GM15510 (cell line): ENCODE data around the gene FBXO5.

ENCODE experiments used
- POLR2A ChIP-seq: IDR thresholded peaks from 3 replicates; pipeline ENCODE4 v1.6.1; 2011; ENCODE audit warnings: borderline replicate concordance; ENCODE audit not compliant: insufficient read length; ENCODE audit errors: extremely low read depth

Gene FBXO5

DNA sequence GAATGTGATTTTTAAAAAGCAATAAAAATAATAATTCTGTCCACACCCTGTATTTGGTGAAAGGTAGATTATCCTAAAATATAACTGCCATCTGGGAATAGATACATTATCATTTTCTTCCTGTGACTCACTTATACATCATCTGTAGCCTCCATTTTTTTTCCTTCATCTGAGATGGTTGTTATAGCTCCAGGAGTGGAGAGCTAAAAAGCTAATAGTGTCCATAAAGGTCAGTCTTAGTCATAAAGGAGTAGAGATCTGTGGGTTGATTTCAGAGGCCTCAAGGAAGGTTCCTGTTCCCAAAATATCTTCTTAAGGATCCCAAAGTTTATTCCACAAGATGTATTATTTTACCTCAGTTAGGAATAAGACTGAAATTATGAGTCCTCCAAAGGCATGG is 41.1 kb downstream of the FBXO5 start:
- TF ChIP-seq POLR2A = no peak

DNA sequence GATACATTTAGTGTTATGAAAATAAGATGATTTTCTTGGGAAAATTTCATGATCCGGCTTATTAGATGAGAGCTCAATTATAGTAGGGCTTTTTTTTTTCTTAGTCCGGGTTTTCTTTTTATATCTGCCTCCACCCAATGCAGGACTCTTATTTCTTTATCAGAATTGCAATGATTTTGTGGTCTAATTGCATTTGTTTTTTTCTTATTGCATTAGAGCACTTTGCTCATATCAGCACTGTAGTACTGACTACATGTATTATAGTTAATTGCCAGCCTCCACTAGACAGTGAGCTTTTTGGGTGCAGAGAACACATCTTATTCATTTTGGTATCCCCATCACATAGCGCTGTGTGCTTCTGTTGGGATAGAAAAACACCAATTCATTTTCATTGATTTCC is 50.0 kb downstream of the FBXO5 start:
- no peak for TF ChIP-seq POLR2A

DNA sequence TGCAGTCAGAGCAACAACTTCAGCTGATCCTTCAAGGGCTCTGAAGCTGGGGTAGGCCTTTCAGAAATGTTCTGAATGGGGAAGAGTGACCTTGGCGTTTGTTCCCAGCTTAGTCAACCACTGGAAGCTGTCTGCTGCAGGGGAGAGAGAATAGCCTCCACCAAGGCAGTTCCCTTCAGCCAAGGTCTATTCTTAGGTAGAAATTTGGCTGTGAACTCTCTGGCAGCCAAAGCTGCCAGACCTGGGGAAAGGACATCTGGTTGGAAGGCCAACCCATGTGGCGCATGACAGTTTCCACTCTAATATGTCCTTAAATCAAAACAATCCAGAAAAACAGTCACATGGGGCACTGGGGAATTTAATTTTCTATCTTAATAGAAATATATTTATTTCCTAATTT is 60.1 kb downstream of the FBXO5 start:
- TF ChIP-seq POLR2A = no peak
